Heart right ventricle (tissue), 16 donors: Measurements from ENCODE around the gene PDSS2. TPM values are rescaled to one million over a fixed set of nuclear protein-coding genes. Genes with fewer than 3 reads are reported as not detected.

Experiments
- ATAC-seq, 8 donors: fragments of 200-7000 bp; cut with Tn5 transposase; one replicate each; pipeline ENCODE4 v1.9.1; 2020; ENCODE audit warnings: mild to moderate bottlenecking in 8 of 8, moderate library complexity in 8 of 8, moderate number of reproducible peaks in 1 of 8
- DNase-seq, 2 donors: peaks; one replicate each; pipeline ENCODE4 v3.0.0-alpha.2; 2020
- H3K27ac ChIP-seq, 10 donors: fragments of 200-600 bp; sonication (generic) in 2 of 10; one replicate each; pipeline versions ENCODE4 v1.5.0 to v1.8.0; 2020 to 2022; ENCODE audit warnings: mild to moderate bottlenecking in 3 of 10
- H3K27me3 ChIP-seq, 7 donors: fragments of 200-600 bp; one replicate each; pipeline ENCODE4 v1.8.0; 2021 to 2022; ENCODE audit warnings: mild to moderate bottlenecking in 2 of 7
- H3K36me3 ChIP-seq, 9 donors: fragments of 200-600 bp; sonication (generic) in 1 of 9; one replicate each; pipeline versions ENCODE4 v1.5.0 to v1.8.0; 2020 to 2022; ENCODE audit warnings: mild to moderate bottlenecking in 2 of 9
- H3K4me1 ChIP-seq, 9 donors: fragments of 200-600 bp; sonication (generic) in 1 of 9; one replicate each; pipeline versions ENCODE4 v1.5.0 to v1.8.0; 2020 to 2022; ENCODE audit warnings: mild to moderate bottlenecking in 4 of 9
- H3K4me3 ChIP-seq, 10 donors: fragments of 200-600 bp; sonication (generic) in 2 of 10; one replicate each; pipeline versions ENCODE4 v1.5.0 to v1.8.0; 2020 to 2022; ENCODE audit warnings: mild to moderate bottlenecking in 7 of 10, moderate library complexity in 2 of 10
- H3K9me3 ChIP-seq, 11 donors: fragments of 200-600 bp in 10 of 11; sonication (generic) in 2 of 11; one replicate each; pipeline versions ENCODE4 v1.5.0 to v1.8.0; 2013 to 2022; ENCODE audit warnings: mild to moderate bottlenecking in 2 of 11, control low read depth in 1 of 11, moderate library complexity in 1 of 11
- CTCF ChIP-seq, 9 donors: fragments of 200-600 bp; sonication (generic) in 2 of 9; IDR thresholded peaks; one replicate each; pipeline versions ENCODE4 v1.5.0 to v1.8.0; 2021 to 2022; ENCODE audit warnings: antibody characterized with exemption in 9 of 9, mild to moderate bottlenecking in 5 of 9, moderate library complexity in 1 of 9
- WGBS, 2 donors: extraction: QIAGEN DNeasy Blood & Tissue Kit; methylation state at CpG; one replicate each; pipeline ENCODE4 v1.1.7; 2013; ENCODE audit warnings: inconsistent platforms in 1 of 2; 5-methylcytosine and 5-hydroxymethylcytosine counted together
- intact Hi-C, 10 donors: fragments of 100-400 bp; cut with DNase I; formaldehyde crosslinking; loops; one replicate each; pipeline versions ENCODE4 v1.11.1 to v1.14.2; 2022
- polyA plus RNA-seq, 2 donors: library from polyadenylated mRNA; stranded (reverse); fragments of 200-250 nt; gene quantifications; one replicate each; pipeline ENCODE4 v1.2.3, GENCODE V29; 2013
- total RNA-seq, 10 donors: library from RNA; stranded (reverse); fragmentation: NEBNext Ultra II Directional in 3 of 10; extraction: Animal tissue kit (Norgen Biotek cat#: 25700) in 3 of 10; gene quantifications; one replicate each; pipeline versions ENCODE4 v1.2.1 to v1.2.4, GENCODE V29; 2021 to 2023
- donor health status: Arrhythmogenic right ventricular cardiomyopathy.
- donor health status: ischemic (EF 13 %, LVEDD 7.1; RV severe dilation, severe dysfunction).
- donor health status: healthy with polysubstance abuse.
- donor health status: DM: no; HTN: yes; CAD: no.
- donor health status: DM: no; HTN: no; CAD: no.
- donor health status: ischemic (EF 25% LVEDD 6.9; RV normal size, moderate dysfunction).
- donor health status: ischemic (EF 25% LVEDD 5.7; RV mildly dilated, moderate dysfunction).
- donor health status: healthy.
- donor health status: DM: yes; HTN: yes; CAD: no.
- donor health status: Ischemic cardiomyopathy.
- donor health status: ischemic (EF 35%, LVEDD 5.7; RV mildly dilated, moderate dysfunction).
- donor health status: nonischemic (EF 11% LVEDD 7.7; RV severe dilation, severe dysfunction).
- donor health status: DM: yes; HTN: yes; CAD: no.
- donor health status: PGD.
- donor health status: ischemic (EF 29% LVEDD 5.4; RV normal size, mild dysfunction).
- donor health status: nonischemic (EF 23%, LVEDD 6.1; RV moderate dilation, normal function).

Gene PDSS2
- total and polyA plus RNA-seq, 12 donors, result 5.5 to 22.2 (median 18.0) TPM

- no peaks in the 10 kb centered on the region for H3K9me3 ChIP-seq
- no peak overlapping the region for H3K4me3 ChIP-seq
- intact Hi-C loops, result no loop called here
- no peaks in the 10 kb centered on the region for H3K27me3 ChIP-seq
- ATAC-seq (no peak), DNase-seq (no peak)
- WGBS, 2 donors, result 80 to 84% methylated on average over 2 of the region's 2 CpGs
- no peak overlapping the region for H3K27ac ChIP-seq
- no peak for TF ChIP-seq CTCF (IDR thresholded peaks at IDR 0.05)
- no peaks in the 10 kb centered on the region for H3K36me3 ChIP-seq
- H3K4me1 ChIP-seq, result no peaks in the 10 kb centered on the region
Measured at GRCh38 chr6:107344383-107344782, 115.0 kb downstream of the PDSS2 start.

GRCh38 chr6:107342144-107342543, 117.2 kb downstream of the PDSS2 start:
- H3K27ac ChIP-seq, result no peak overlapping the region
- no peak for TF ChIP-seq CTCF (IDR thresholded peaks at IDR 0.05)
- 93 to 96% methylated on average over 2 of the region's 2 CpGs for WGBS, 2 donors
- intact Hi-C loops, result no loop called here
- H3K4me3 ChIP-seq, result no peak overlapping the region
- DNase-seq (no peak), ATAC-seq (no peak)
- no peaks in the 10 kb centered on the region for H3K27me3 ChIP-seq
- H3K36me3 ChIP-seq, result no peaks in the 10 kb centered on the region
- no peaks in the 10 kb centered on the region for H3K9me3 ChIP-seq
- H3K4me1 ChIP-seq, result no peaks in the 10 kb centered on the region

GRCh38 chr6:107340881-107341280, 118.5 kb downstream of the PDSS2 start:
- Histone ChIP-seq H3K36me3 (no peaks in the 10 kb centered on the region), H3K27me3 (no peaks in the 10 kb centered on the region), H3K4me3 (no peak overlapping the region), H3K27ac (no peak overlapping the region), H3K9me3 (no peaks in the 10 kb centered on the region), H3K4me1 (no peaks in the 10 kb centered on the region)
- 83 to 100% methylated on average over 1 of the region's 1 CpG for WGBS, 2 donors
- TF ChIP-seq CTCF (IDR thresholded peaks at IDR 0.05), result no peak
- ATAC-seq, result no peak
- intact Hi-C loops, result no loop called here
- DNase-seq, result no peak

- Histone ChIP-seq H3K27me3 (no peaks in the 10 kb centered on the region), H3K9me3 (no peaks in the 10 kb centered on the region), H3K36me3 (peaks cover 0 to 13% (median 0%) of the 10 kb centered on the region in 9 donors), H3K4me3 (no peak overlapping the region), H3K27ac (no peak overlapping the region), H3K4me1 (no peaks in the 10 kb centered on the region)
- no peak for ATAC-seq
- TF ChIP-seq CTCF (IDR thresholded peaks at IDR 0.05), result no peak
- intact Hi-C loops, result no loop called here
- no peak for DNase-seq
Measured at GRCh38 chr6:107337191-107337741, 122.1 kb downstream of the PDSS2 start.
